Trophoblast cell (in vitro differentiated cells and primary cell): ENCODE results near the gene DRC1.

Experiments used
- DNase-seq, 2 donors: peaks; one replicate each; pipeline ENCODE4 v3.0.0-alpha.2; 2016
- H2AFZ ChIP-seq: 2 replicates; pipeline ENCODE4 v1.6.1; 2013; ENCODE audit warnings: low read length, moderate library complexity, mild to moderate bottlenecking; ENCODE audit not compliant: insufficient read depth, poor library complexity
- H2AK5ac ChIP-seq: 2 replicates; pipeline ENCODE4 v1.6.1; 2013; ENCODE audit warnings: mild to moderate bottlenecking, low read length
- H2BK120ac ChIP-seq: 2 replicates; pipeline ENCODE4 v1.6.1; 2013; ENCODE audit warnings: low read length, mild to moderate bottlenecking, moderate library complexity; ENCODE audit not compliant: insufficient read depth, poor library complexity
- H2BK12ac ChIP-seq: 2 replicates; pipeline ENCODE4 v1.6.1; 2013; ENCODE audit warnings: mild to moderate bottlenecking, low read length, moderate library complexity
- H2BK5ac ChIP-seq: 2 replicates; pipeline ENCODE4 v1.6.1; 2013; ENCODE audit warnings: low read length, low read depth, moderate library complexity, mild to moderate bottlenecking; ENCODE audit not compliant: poor library complexity
- H3K14ac ChIP-seq: 2 replicates; pipeline ENCODE4 v1.6.1; 2013; ENCODE audit warnings: mild to moderate bottlenecking, low read length
- H3K18ac ChIP-seq: 2 replicates; pipeline ENCODE4 v1.6.1; 2013; ENCODE audit warnings: mild to moderate bottlenecking, low read length
- H3K23ac ChIP-seq: 2 replicates; pipeline ENCODE4 v1.6.1; 2013; ENCODE audit warnings: low read length
- H3K27ac ChIP-seq: 2 replicates; pipeline ENCODE4 v1.5.1; 2013; ENCODE audit warnings: low read depth, mild to moderate bottlenecking, inconsistent platforms, low read length, moderate library complexity
- H3K27me3 ChIP-seq: 2 replicates; pipeline ENCODE4 v1.6.1; 2013; ENCODE audit warnings: inconsistent platforms, mild to moderate bottlenecking, low read length, moderate library complexity; ENCODE audit not compliant: insufficient read depth
- H3K36me3 ChIP-seq, 2 experiments: 1 replicate in 1 of 2; 2 replicates in 1 of 2; pipeline ENCODE4 v1.6.1; 2013; ENCODE audit warnings: low read length in 2 of 2, mild to moderate bottlenecking in 2 of 2, moderate library complexity in 1 of 2; ENCODE audit not compliant: insufficient read depth in 2 of 2, control insufficient read depth in 1 of 2
- H3K4ac ChIP-seq: 2 replicates; pipeline ENCODE4 v1.6.1; 2013; ENCODE audit warnings: low read depth, mild to moderate bottlenecking, low read length, moderate library complexity
- H3K4me1 ChIP-seq, 2 experiments: 1 replicate in 1 of 2; 2 replicates in 1 of 2; pipeline ENCODE4 v1.6.1; 2013; ENCODE audit warnings: low read length in 2 of 2, mild to moderate bottlenecking in 2 of 2, moderate library complexity in 1 of 2; ENCODE audit not compliant: insufficient read depth in 2 of 2, control insufficient read depth in 1 of 2
- H3K4me2 ChIP-seq: 2 replicates; pipeline ENCODE4 v1.6.1; 2013; ENCODE audit warnings: inconsistent platforms, mild to moderate bottlenecking, low read length, moderate library complexity
- H3K4me3 ChIP-seq: 2 replicates; pipeline ENCODE4 v1.5.1; 2013; ENCODE audit warnings: mild to moderate bottlenecking, low read depth, low read length, inconsistent platforms
- H3K79me1 ChIP-seq: one replicate; pipeline ENCODE4 v1.6.1; 2013; ENCODE audit warnings: low read length
- H3K79me2 ChIP-seq: 2 replicates; pipeline ENCODE4 v1.6.1; 2013; ENCODE audit warnings: low read length, mild to moderate bottlenecking; ENCODE audit not compliant: control insufficient read depth, insufficient read depth, poor library complexity
- H3K9ac ChIP-seq: 2 replicates; pipeline ENCODE4 v1.6.1; 2013; ENCODE audit warnings: mild to moderate bottlenecking, low read length
- H3K9me3 ChIP-seq: 2 replicates; pipeline ENCODE4 v1.6.1; 2013; ENCODE audit warnings: low read depth, mild to moderate bottlenecking, control low read depth, inconsistent platforms, low read length; ENCODE audit not compliant: insufficient read depth
- H4K12ac ChIP-seq: 2 replicates; pipeline ENCODE4 v1.6.1; 2013; ENCODE audit warnings: low read depth, mild to moderate bottlenecking, low read length, moderate library complexity
- H4K8ac ChIP-seq: 2 replicates; pipeline ENCODE4 v1.6.1; 2013; ENCODE audit warnings: low read depth, mild to moderate bottlenecking, low read length, moderate library complexity
- H4K91ac ChIP-seq: one replicate; pipeline ENCODE4 v1.6.1; 2013; ENCODE audit warnings: low read depth, mild to moderate bottlenecking, low read length, moderate library complexity
- WGBS: extraction: QIAGEN DNeasy Blood & Tissue Kit; methylation state at CpG from one replicate; pipeline ENCODE4 v1.1.7; 2013; ENCODE audit warnings: missing lambda C conversion rate; ENCODE audit not compliant: insufficient read length, insufficient coverage; ENCODE audit errors: extremely low coverage; 5-methylcytosine and 5-hydroxymethylcytosine counted together

DRC1 gene

GRCh38 chr2:26412091-26412673 lies 10.5 kb downstream of the DRC1 start:
- no peak overlapping the region for H4K12ac ChIP-seq
- H4K91ac ChIP-seq = no peak overlapping the region
- H3K4me3 ChIP-seq = no peak overlapping the region
- no peaks in the 10 kb centered on the region for H3K27me3 ChIP-seq
- H3K9me3 ChIP-seq = no peaks in the 10 kb centered on the region
- no peak overlapping the region for H3K27ac ChIP-seq
- H3K23ac ChIP-seq = no peak overlapping the region
- no peaks in the 10 kb centered on the region for H3K79me2 ChIP-seq
- no peak overlapping the region for H2AFZ ChIP-seq
- H3K14ac ChIP-seq = no peak overlapping the region
- H3K4ac ChIP-seq = no peak overlapping the region
- H2BK120ac ChIP-seq = no peak overlapping the region
- no CpG with 5 or more reads among the region's 10 CpGs for WGBS
- peak; percentile 79 to 81 for DNase-seq
- no peak overlapping the region for H3K4me2 ChIP-seq
- H4K8ac ChIP-seq = peak overlapping the region; percentile 4
- H3K4me1 ChIP-seq = no peaks in the 10 kb centered on the region
- no peak overlapping the region for H3K9ac ChIP-seq
- no peak overlapping the region for H2BK12ac ChIP-seq
- no peak overlapping the region for H3K18ac ChIP-seq
- H3K36me3 ChIP-seq = no peaks in the 10 kb centered on the region
- no peak overlapping the region for H2BK5ac ChIP-seq
- H3K79me1 ChIP-seq = no peaks in the 10 kb centered on the region
- H2AK5ac ChIP-seq = no peak overlapping the region

- Histone ChIP-seq H3K79me1 (no peaks in the 10 kb centered on the region), H2AK5ac (no peak overlapping the region), H2BK5ac (no peak overlapping the region), H2BK12ac (no peak overlapping the region), H2AFZ (no peak overlapping the region), H3K23ac (no peak overlapping the region), H4K12ac (no peak overlapping the region), H3K14ac (no peak overlapping the region), H3K4ac (no peak overlapping the region), H4K8ac (no peak overlapping the region), H3K4me1 (no peaks in the 10 kb centered on the region), H3K9me3 (peaks cover 2% of the 10 kb centered on the region), H3K79me2 (no peaks in the 10 kb centered on the region), H3K36me3 (no peaks in the 10 kb centered on the region), H3K4me2 (no peak overlapping the region), H4K91ac (no peak overlapping the region), H3K27ac (no peak overlapping the region), H3K9ac (no peak overlapping the region), H2BK120ac (no peak overlapping the region), H3K27me3 (no peaks in the 10 kb centered on the region), H3K18ac (no peak overlapping the region), H3K4me3 (no peak overlapping the region)
- no peak for DNase-seq
- no CpG with 5 or more reads among the region's 3 CpGs for WGBS
Measured at GRCh38 chr2:26414311-26414710, 12.6 kb downstream of the DRC1 start.

- Histone ChIP-seq H2BK120ac (no peak overlapping the region), H2BK12ac (no peak overlapping the region), H3K4me3 (no peak overlapping the region), H3K23ac (peak overlapping the region; percentile 70), H4K12ac (no peak overlapping the region), H3K27ac (no peak overlapping the region), H2BK5ac (no peak overlapping the region), H3K79me1 (no peaks in the 10 kb centered on the region), H3K4ac (no peak overlapping the region), H2AFZ (no peak overlapping the region), H3K36me3 (no peaks in the 10 kb centered on the region), H4K91ac (no peak overlapping the region), H3K27me3 (no peaks in the 10 kb centered on the region), H3K14ac (no peak overlapping the region), H2AK5ac (no peak overlapping the region), H3K9me3 (peaks cover 2% of the 10 kb centered on the region), H3K4me1 (peaks cover 0 to 5% of the 10 kb centered on the region in 2 experiments), H3K4me2 (no peak overlapping the region), H3K79me2 (no peaks in the 10 kb centered on the region), H4K8ac (no peak overlapping the region), H3K9ac (no peak overlapping the region), H3K18ac (no peak overlapping the region)
- no CpG with 5 or more reads among the region's 5 CpGs for WGBS
- DNase-seq = peak; percentile 45 to 84
Measured at GRCh38 chr2:26421961-26422360, 20.2 kb downstream of the DRC1 start.

DNA sequence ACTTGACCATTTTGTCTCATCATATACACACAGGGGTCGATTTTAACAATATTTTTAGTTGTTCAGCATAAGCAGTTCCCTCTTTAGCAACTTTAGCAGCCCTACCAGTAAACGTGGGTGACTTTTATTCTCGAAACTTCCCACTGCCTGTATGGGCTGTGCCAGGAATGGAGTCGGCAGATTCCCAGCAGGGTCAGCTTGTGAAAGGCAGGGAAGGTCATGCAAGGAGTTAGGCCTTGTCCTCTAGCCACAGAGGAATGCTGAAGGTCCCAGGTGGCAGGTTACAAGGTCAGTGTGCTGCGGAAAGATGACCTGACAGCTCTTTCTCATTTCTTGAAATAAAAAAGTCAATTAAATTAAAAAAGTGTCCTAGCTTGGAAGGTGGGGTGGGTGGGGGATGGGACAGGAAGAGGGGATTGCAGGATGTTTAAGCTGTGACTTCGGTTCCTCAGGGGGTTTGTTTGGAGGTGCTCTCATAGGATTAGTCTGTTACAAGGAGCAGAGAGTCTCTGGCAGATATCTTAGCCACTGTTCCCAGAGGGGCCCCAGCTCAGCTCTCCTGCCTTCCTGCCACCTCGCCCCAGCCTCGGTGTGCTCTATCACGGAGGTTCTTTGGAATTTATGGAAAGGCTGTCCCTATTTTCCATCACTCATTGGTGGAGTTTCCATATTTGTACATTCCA lies 21.4 kb downstream of the DRC1 start:
- no peak overlapping the region for H3K14ac ChIP-seq
- no peak overlapping the region for H4K12ac ChIP-seq
- no peak overlapping the region for H2AFZ ChIP-seq
- no peaks in the 10 kb centered on the region for H3K79me2 ChIP-seq
- H3K79me1 ChIP-seq = no peaks in the 10 kb centered on the region
- no CpG with 5 or more reads among the region's 9 CpGs for WGBS
- H2BK120ac ChIP-seq = no peak overlapping the region
- no peak overlapping the region for H4K8ac ChIP-seq
- H3K9ac ChIP-seq = no peak overlapping the region
- no peak overlapping the region for H3K27ac ChIP-seq
- H3K18ac ChIP-seq = no peak overlapping the region
- no peak for DNase-seq
- H3K36me3 ChIP-seq = no peaks in the 10 kb centered on the region
- H3K23ac ChIP-seq = no peak overlapping the region
- no peaks in the 10 kb centered on the region for H3K27me3 ChIP-seq
- H2BK5ac ChIP-seq = no peak overlapping the region
- H3K4me3 ChIP-seq = no peak overlapping the region
- H4K91ac ChIP-seq = no peak overlapping the region
- no peak overlapping the region for H2AK5ac ChIP-seq
- no peak overlapping the region for H3K4me2 ChIP-seq
- no peak overlapping the region for H3K4ac ChIP-seq
- no peak overlapping the region for H2BK12ac ChIP-seq
- H3K4me1 ChIP-seq = peaks cover 0 to 5% of the 10 kb centered on the region in 2 experiments
- H3K9me3 ChIP-seq = peaks cover 1% of the 10 kb centered on the region
